Effector memory CD4-positive, alpha-beta T cell (primary cell): Measurements from ENCODE around the gene SELPLG.
A peak's percentile ranks its signal among the peaks of the same experiment; 100 is the strongest.
"Not testable (repeated sequence)": the region's sequence is repeated elsewhere in the genome, so short reads cannot be mapped to it uniquely, and the experiment has no call there.

Experiments
- DNase-seq, 3 donors: peaks; one replicate each; pipeline ENCODE4 v3.0.0-alpha.2; 2020
- H3K27ac ChIP-seq: 2 replicates; pipeline ENCODE4 v1.7.0; 2013; ENCODE audit warnings: mild to moderate bottlenecking, low read length, moderate library complexity; ENCODE audit not compliant: insufficient read depth, poor library complexity, severe bottlenecking
- H3K27me3 ChIP-seq: replicated peaks from 2 replicates; pipeline ENCODE4 v1.7.0; 2013; ENCODE audit warnings: mild to moderate bottlenecking, low read length; ENCODE audit not compliant: insufficient read depth, control insufficient read depth, poor library complexity, severe bottlenecking
- H3K36me3 ChIP-seq: 2 replicates; pipeline ENCODE4 v1.7.0; 2013; ENCODE audit warnings: mild to moderate bottlenecking, low read length, moderate library complexity; ENCODE audit not compliant: control insufficient read depth, insufficient read depth
- H3K4me1 ChIP-seq: 2 replicates; pipeline ENCODE4 v1.7.0; 2013; ENCODE audit warnings: low read length, mild to moderate bottlenecking; ENCODE audit not compliant: control insufficient read depth, insufficient read depth, poor library complexity, severe bottlenecking
- H3K4me3 ChIP-seq: 2 replicates; pipeline ENCODE4 v1.7.0; 2013; ENCODE audit warnings: low read length, low read depth, mild to moderate bottlenecking; ENCODE audit not compliant: insufficient read depth, poor library complexity, severe bottlenecking
- H3K9me3 ChIP-seq: 2 replicates; pipeline ENCODE4 v1.7.0; 2013; ENCODE audit warnings: mild to moderate bottlenecking, low read length, moderate library complexity; ENCODE audit not compliant: control insufficient read depth

The SELPLG gene

GRCh38 chr12:108621161-108621560, 12.5 kb downstream of the SELPLG start:
- no peak overlapping the region for H3K4me3 ChIP-seq
- no peaks in the 10 kb centered on the region for H3K9me3 ChIP-seq
- H3K4me1 ChIP-seq = peaks cover 49% of the 10 kb centered on the region
- no peak for DNase-seq
- H3K27me3 ChIP-seq = no peaks in the 10 kb centered on the region
- H3K27ac ChIP-seq = no peak overlapping the region
- H3K36me3 ChIP-seq = peaks cover 55% of the 10 kb centered on the region

GRCh38 chr12:108620236-108620879, 13.3 kb downstream of the SELPLG start:
- H3K4me1 ChIP-seq = peaks cover 41% of the 10 kb centered on the region
- H3K9me3 ChIP-seq = no peaks in the 10 kb centered on the region
- no peak for DNase-seq
- H3K4me3 ChIP-seq = no peak overlapping the region
- peaks cover 49% of the 10 kb centered on the region for H3K36me3 ChIP-seq
- no peak overlapping the region for H3K27ac ChIP-seq
- H3K27me3 ChIP-seq = no peaks in the 10 kb centered on the region

GRCh38 chr12:108619369-108620160, 14.1 kb downstream of the SELPLG start:
- Histone ChIP-seq H3K9me3 (no peaks in the 10 kb centered on the region), H3K27me3 (no peaks in the 10 kb centered on the region), H3K27ac (no peak overlapping the region), H3K36me3 (peaks cover 42% of the 10 kb centered on the region), H3K4me3 (no peak overlapping the region), H3K4me1 (peaks cover 37% of the 10 kb centered on the region)
- no peak for DNase-seq

GRCh38 chr12:108618953-108619274, 14.8 kb downstream of the SELPLG start:
- not testable (repeated sequence) for H3K9me3 ChIP-seq, H3K27me3 ChIP-seq, DNase-seq, H3K4me3 ChIP-seq
- H3K36me3 ChIP-seq = peaks cover 36% of the 10 kb centered on the region
- H3K27ac ChIP-seq = peak overlapping the region; percentile 82
- H3K4me1 ChIP-seq = peaks cover 37% of the 10 kb centered on the region

- Histone ChIP-seq H3K9me3 (no peaks in the 10 kb centered on the region), H3K27me3 (no peaks in the 10 kb centered on the region), H3K36me3 (peaks cover 30% of the 10 kb centered on the region), H3K4me1 (peaks cover 36% of the 10 kb centered on the region), H3K27ac (peak overlapping the region; percentile 82), H3K4me3 (no peak overlapping the region)
- DNase-seq = peak; percentile 56 to 71 (median 64)
Measured at GRCh38 chr12:108618079-108618952, 15.4 kb downstream of the SELPLG start.

- DNase-seq = peak; percentile 75 to 84 (median 81)
- peak overlapping the region; percentile 82 for H3K27ac ChIP-seq
- no peak overlapping the region for H3K4me3 ChIP-seq
Measured at GRCh38 chr12:108616941-108617858, 16.5 kb downstream of the SELPLG start.

GRCh38 chr12:108616359-108616758, 17.3 kb downstream of the SELPLG start:
- H3K27ac ChIP-seq = peak overlapping the region; percentile 82
- no peak overlapping the region for H3K4me3 ChIP-seq
- peaks cover 10% of the 10 kb centered on the region for H3K36me3 ChIP-seq
- no peak for DNase-seq
- peaks cover 23% of the 10 kb centered on the region for H3K4me1 ChIP-seq
- no peaks in the 10 kb centered on the region for H3K27me3 ChIP-seq
- H3K9me3 ChIP-seq = no peaks in the 10 kb centered on the region

More at GRCh38 chr12:108616941-108617858, 16.5 kb downstream of the SELPLG start:
- Histone ChIP-seq H3K4me1 (peaks cover 24% of the 10 kb centered on the region), H3K9me3 (no peaks in the 10 kb centered on the region), H3K36me3 (peaks cover 19% of the 10 kb centered on the region), H3K27me3 (no peaks in the 10 kb centered on the region)

GRCh38 chr12:108615918-108616317, 17.8 kb downstream of the SELPLG start:
- Histone ChIP-seq H3K9me3 (no peaks in the 10 kb centered on the region), H3K4me3 (no peak overlapping the region), H3K27ac (peak overlapping the region; percentile 82), H3K27me3 (no peaks in the 10 kb centered on the region), H3K4me1 (peaks cover 23% of the 10 kb centered on the region), H3K36me3 (peaks cover 10% of the 10 kb centered on the region)
- no peak for DNase-seq

GRCh38 chr12:108614639-108615038, 19.1 kb downstream of the SELPLG start:
- Histone ChIP-seq H3K4me3 (no peak overlapping the region), H3K27ac (no peak overlapping the region), H3K9me3 (no peaks in the 10 kb centered on the region), H3K36me3 (peaks cover 1% of the 10 kb centered on the region), H3K4me1 (peaks cover 23% of the 10 kb centered on the region), H3K27me3 (no peaks in the 10 kb centered on the region)
- no peak for DNase-seq
